HCT116 (cell line): ENCODE results near the gene COX5B. TPM values are rescaled to one million over a fixed set of nuclear protein-coding genes. Genes with fewer than 3 reads are reported as not detected.

Experiments used
- ATAC-seq: fragments of 200-7000 bp; cut with Tn5 transposase; 2 replicates; pipeline ENCODE4 v1.9.1; 2020; ENCODE audit warnings: mild to moderate bottlenecking, moderate library complexity
- BruUV-seq: library from RNA; stranded (reverse); fragments of 400-500 nt; replicated peaks from 2 replicates; lab custom pipeline; 2021; lab: Mats Ljungman, UMichigan
- CTCF ChIA-PET: fragments of 300-600 bp; sonication (Branson Sonifier 250); formaldehyde crosslinking; loops from one replicate; lab custom pipeline; 2021; ENCODE audit warnings: antibody characterized with exemption; lab: Charles Lee
- POLR2A ChIA-PET: fragments of 300-600, 350-600 bp; sonication (Branson Sonifier 250); formaldehyde crosslinking; loops from one replicate; lab custom pipeline; 2021; ENCODE audit warnings: antibody characterized with exemption; lab: Charles Lee
- RAD21 ChIA-PET, 2 experiments: fragments of 300-600 bp; sonication (Branson Sonifier 250); formaldehyde crosslinking; loops; one replicate each; lab custom pipeline; 2023; ENCODE audit warnings: low total read pairs in 2 of 2; ENCODE audit not compliant: uncharacterized antibody in 2 of 2, unreplicated experiment in 2 of 2, low non-redundant PET in 1 of 2; lab: Charles Lee
- DNase-seq: peaks from one replicate; pipeline ENCODE4 v3.0.0-alpha.2; 2010; ENCODE audit warnings: low read depth, low spot score
- H2AFZ ChIP-seq: fragments of 200-600 bp; shearing (Covaris generic), sonication (generic); 2 replicates; pipeline ENCODE4 v1.6.1; 2017; ENCODE audit warnings: low read depth, mixed run types, mixed read lengths, antibody characterized with exemption, low read length; ENCODE audit not compliant: poor library complexity, severe bottlenecking
- H3K27ac ChIP-seq: 2 replicates; pipeline ENCODE4 v1.5.1; 2012; ENCODE audit warnings: low read depth, low read length
- H3K27me3 ChIP-seq: fragments of 200-600 bp; sonication (generic); 2 replicates; pipeline ENCODE4 v1.6.1; 2016; ENCODE audit warnings: mixed run types, low read length, mixed read lengths; ENCODE audit not compliant: insufficient read depth
- H3K36me3 ChIP-seq, 2 experiments: fragments of 200-500 bp in 1 of 2; fragments of 200-600 bp in 1 of 2; sonication (Bioruptor generic) in 1 of 2; sonication (generic) in 1 of 2; 2 replicates each; pipeline versions ENCODE4 v1.5.1 to v1.6.1; 2014 to 2016; ENCODE audit warnings: low read length in 2 of 2, inconsistent platforms in 1 of 2, mixed read lengths in 1 of 2, mixed run types in 1 of 2; ENCODE audit not compliant: insufficient read depth in 2 of 2, control insufficient read depth in 1 of 2
- H3K4me1 ChIP-seq, 2 experiments: fragments of 200-600 bp in 1 of 2; sonication (generic) in 1 of 2; 2 replicates each; pipeline versions ENCODE4 v1.5.1 to v1.6.1; 2012 to 2017; ENCODE audit warnings: low read length in 2 of 2, inconsistent platforms in 1 of 2, mild to moderate bottlenecking in 1 of 2, mixed read lengths in 1 of 2, mixed run types in 1 of 2, moderate library complexity in 1 of 2; ENCODE audit not compliant: insufficient read depth in 2 of 2, control insufficient read depth in 1 of 2
- H3K4me2 ChIP-seq: fragments of 200-600 bp; sonication (generic); 2 replicates; pipeline ENCODE4 v1.6.1; 2017; ENCODE audit warnings: mixed run types, low read length, mixed read lengths
- H3K4me3 ChIP-seq, 2 experiments: fragments of 200-600 bp in 1 of 2; sonication (generic) in 1 of 2; replicated peaks in 1 of 2; 2 replicates each; pipeline ENCODE4 v1.5.1; 2011 to 2016; ENCODE audit warnings: low read length in 2 of 2, control low read depth in 1 of 2, low read depth in 1 of 2, mild to moderate bottlenecking in 1 of 2, mixed read lengths in 1 of 2, mixed run types in 1 of 2
- H3K79me2 ChIP-seq: fragments of 200-600 bp; sonication (generic); 2 replicates; pipeline ENCODE4 v1.6.1; 2017; ENCODE audit warnings: mild to moderate bottlenecking, mixed run types, low read length, moderate library complexity, mixed read lengths; ENCODE audit not compliant: insufficient read depth
- H3K9ac ChIP-seq: fragments of 200-600 bp; sonication (generic); 2 replicates; pipeline ENCODE4 v1.6.1; 2016; ENCODE audit warnings: low read length, mixed read lengths
- H3K9me2 ChIP-seq: fragments of 200-600 bp; sonication (generic), shearing (Covaris generic); 2 replicates; pipeline ENCODE4 v1.6.1; 2017; ENCODE audit warnings: mixed run types, mild to moderate bottlenecking, moderate library complexity; ENCODE audit not compliant: insufficient read depth
- H3K9me3 ChIP-seq, 2 experiments: fragments of 200-500 bp in 1 of 2; fragments of 200-600 bp in 1 of 2; sonication (Bioruptor generic) in 1 of 2; sonication (generic) in 1 of 2; 2 replicates each; pipeline ENCODE4 v1.6.1; 2014 to 2017; ENCODE audit warnings: low read length in 2 of 2, mixed read lengths in 2 of 2, inconsistent platforms in 1 of 2, low read depth in 1 of 2, mild to moderate bottlenecking in 1 of 2, mixed run types in 1 of 2, moderate library complexity in 1 of 2; ENCODE audit not compliant: control insufficient read depth in 1 of 2, insufficient read depth in 1 of 2
- H4K20me1 ChIP-seq: fragments of 200-600 bp; sonication (generic), shearing (Covaris generic); 2 replicates; pipeline ENCODE4 v1.6.1; 2017; ENCODE audit warnings: mixed run types, mild to moderate bottlenecking, moderate library complexity; ENCODE audit not compliant: insufficient read depth
- CBX3 ChIP-seq: IDR thresholded peaks from 2 replicates; pipeline ENCODE4 v1.6.1; 2012; ENCODE audit warnings: low read depth
- ELF1 ChIP-seq: IDR thresholded peaks from 2 replicates; pipeline ENCODE4 v1.6.1; 2012; ENCODE audit warnings: low read depth, borderline replicate concordance
- EZH2phosphoT487 ChIP-seq: fragments of 200-600 bp; IDR thresholded peaks from 2 replicates; pipeline ENCODE4 v1.6.1; 2018; ENCODE audit warnings: antibody characterized with exemption, borderline replicate concordance
- FOSL1 ChIP-seq: IDR thresholded peaks from 2 replicates; pipeline ENCODE4 v1.6.1; 2012; ENCODE audit warnings: low read depth
- POLR2A ChIP-seq: IDR thresholded peaks from 2 replicates; pipeline ENCODE4 v1.7.0; 2011; ENCODE audit warnings: borderline replicate concordance; ENCODE audit not compliant: insufficient read depth, insufficient read length; ENCODE audit errors: extremely low read depth
- POLR2AphosphoS5 ChIP-seq: IDR thresholded peaks from 2 replicates; pipeline ENCODE4 v1.6.1; 2011; ENCODE audit warnings: mild to moderate bottlenecking, low read depth, low read length, moderate library complexity
- RAD21 ChIP-seq: IDR thresholded peaks from 2 replicates; pipeline ENCODE4 v1.6.1; 2012; ENCODE audit warnings: low read depth, mild to moderate bottlenecking
- SP1 ChIP-seq: IDR thresholded peaks from 2 replicates; pipeline ENCODE4 v1.6.1; 2012; ENCODE audit warnings: low read depth
- SRF ChIP-seq: IDR thresholded peaks from 2 replicates; pipeline ENCODE4 v1.6.1; 2012; ENCODE audit warnings: low read depth
- TCF7L2 ChIP-seq: IDR thresholded peaks from 2 replicates; pipeline ENCODE4 v1.7.0; 2011; ENCODE audit warnings: borderline replicate concordance, inconsistent platforms; ENCODE audit not compliant: insufficient read depth, insufficient read length; ENCODE audit errors: extremely low read depth
- ZNF274 ChIP-seq: fragments of 200-500 bp; sonication (Bioruptor generic); IDR thresholded peaks from 2 replicates; pipeline ENCODE4 v1.6.1; 2014; ENCODE audit warnings: mild to moderate bottlenecking, low read depth, low read length, inconsistent platforms
- intact Hi-C: fragments of 100-400 bp; cut with micrococcal nuclease; formaldehyde crosslinking; loops from 2 replicates; pipeline ENCODE4 v1.10.0; 2022
- total RNA-seq: library from RNA; stranded (reverse); gene quantifications from one replicate; pipeline ENCODE4 v1.2.1, GENCODE V29; 2021; ENCODE audit not compliant: unreplicated experiment
- TF ChIP-seq, protein P1 (sequence below): IDR thresholded peaks from 2 replicates; pipeline ENCODE4 v1.6.1; 2012; ENCODE audit warnings: low read depth

Gene COX5B
- total RNA-seq, 1 experiment from 2014 or later, result 283 TPM

DNA sequence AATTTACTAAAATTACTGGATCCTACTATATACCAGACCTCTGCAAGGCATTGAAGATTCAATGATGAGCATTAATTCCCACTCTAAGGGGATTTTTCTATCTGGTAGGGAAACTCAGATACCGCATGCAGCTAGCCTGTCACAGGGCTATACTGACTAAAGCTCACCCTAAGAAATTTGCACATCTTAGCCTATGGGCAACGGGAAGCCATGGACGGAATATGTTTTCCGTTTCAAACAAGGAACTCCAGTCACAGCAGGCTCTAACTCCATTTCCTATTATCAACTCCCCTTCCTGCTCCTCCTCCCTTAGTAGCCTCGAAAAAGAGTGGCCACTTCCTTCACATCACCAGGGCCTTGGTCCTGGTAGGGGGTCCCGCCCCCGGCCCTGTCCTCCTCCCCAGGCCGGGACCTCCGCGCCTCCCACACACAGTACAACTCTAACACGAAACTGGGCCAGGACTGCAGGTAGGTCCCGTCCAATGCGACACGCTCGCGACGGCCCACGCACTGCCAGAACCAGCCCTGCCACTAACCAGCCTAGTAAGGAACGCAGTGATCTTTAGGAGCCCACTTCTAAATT, 659 bp upstream of the COX5B start:
- H3K4me3 ChIP-seq, result peak overlapping the region; percentile 97 to 98
- peaks cover 20% of the 10 kb centered on the region for H3K79me2 ChIP-seq
- H3K27ac ChIP-seq, result peak overlapping the region; percentile 88
- no peak for TF ChIP-seq EZH2phosphoT487
- no peak for TF ChIP-seq SRF
- TF ChIP-seq FOSL1, result no peak
- no peak for TF ChIP-seq RAD21
- no peak for TF ChIP-seq ELF1
- no peak for TF ChIP-seq ZNF274
- TF ChIP-seq SP1, result no peak
- no peak for TF ChIP-seq POLR2A
- no peak for TF ChIP-seq TCF7L2
- TF ChIP-seq, protein P1, sequence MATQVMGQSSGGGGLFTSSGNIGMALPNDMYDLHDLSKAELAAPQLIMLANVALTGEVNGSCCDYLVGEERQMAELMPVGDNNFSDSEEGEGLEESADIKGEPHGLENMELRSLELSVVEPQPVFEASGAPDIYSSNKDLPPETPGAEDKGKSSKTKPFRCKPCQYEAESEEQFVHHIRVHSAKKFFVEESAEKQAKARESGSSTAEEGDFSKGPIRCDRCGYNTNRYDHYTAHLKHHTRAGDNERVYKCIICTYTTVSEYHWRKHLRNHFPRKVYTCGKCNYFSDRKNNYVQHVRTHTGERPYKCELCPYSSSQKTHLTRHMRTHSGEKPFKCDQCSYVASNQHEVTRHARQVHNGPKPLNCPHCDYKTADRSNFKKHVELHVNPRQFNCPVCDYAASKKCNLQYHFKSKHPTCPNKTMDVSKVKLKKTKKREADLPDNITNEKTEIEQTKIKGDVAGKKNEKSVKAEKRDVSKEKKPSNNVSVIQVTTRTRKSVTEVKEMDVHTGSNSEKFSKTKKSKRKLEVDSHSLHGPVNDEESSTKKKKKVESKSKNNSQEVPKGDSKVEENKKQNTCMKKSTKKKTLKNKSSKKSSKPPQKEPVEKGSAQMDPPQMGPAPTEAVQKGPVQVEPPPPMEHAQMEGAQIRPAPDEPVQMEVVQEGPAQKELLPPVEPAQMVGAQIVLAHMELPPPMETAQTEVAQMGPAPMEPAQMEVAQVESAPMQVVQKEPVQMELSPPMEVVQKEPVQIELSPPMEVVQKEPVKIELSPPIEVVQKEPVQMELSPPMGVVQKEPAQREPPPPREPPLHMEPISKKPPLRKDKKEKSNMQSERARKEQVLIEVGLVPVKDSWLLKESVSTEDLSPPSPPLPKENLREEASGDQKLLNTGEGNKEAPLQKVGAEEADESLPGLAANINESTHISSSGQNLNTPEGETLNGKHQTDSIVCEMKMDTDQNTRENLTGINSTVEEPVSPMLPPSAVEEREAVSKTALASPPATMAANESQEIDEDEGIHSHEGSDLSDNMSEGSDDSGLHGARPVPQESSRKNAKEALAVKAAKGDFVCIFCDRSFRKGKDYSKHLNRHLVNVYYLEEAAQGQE, result no peak
- TF ChIP-seq POLR2AphosphoS5, result no peak
- no peak for TF ChIP-seq CBX3
- RAD21 ChIA-PET, result no interaction called here
- peak; percentile 51 for ATAC-seq
- H3K36me3 ChIP-seq, result peaks cover 22 to 25% of the 10 kb centered on the region in 2 experiments; a peak in 3 of 4 replicates
- H3K9ac ChIP-seq, result peak overlapping the region; percentile 98
- DNase-seq, result no peak
- peaks cover 8 to 17% of the 10 kb centered on the region in 2 experiments for H3K4me1 ChIP-seq
- no peaks in the 10 kb centered on the region for H3K9me2 ChIP-seq
- CTCF ChIA-PET, result interaction anchor here (1.0 to 1.7 kb wide), 3 partner anchors 10 to 55 kb away, joined by 3 to 12 read pairs (median 12); partner anchors contain the start of gene ACTR1B
- no peak overlapping the region for H2AFZ ChIP-seq
- no peaks in the 10 kb centered on the region for H3K27me3 ChIP-seq
- POLR2A ChIA-PET, result interaction anchor here (0.8 to 1.4 kb wide), 4 partner anchors 12 to 448 kb away, joined by 3 to 22 read pairs (median 7); partner anchors contain the start of gene ACTR1B
- intact Hi-C loops, result no loop called here
- peak overlapping the region; percentile 89 for H3K4me2 ChIP-seq
- no peaks in the 10 kb centered on the region for H3K9me3 ChIP-seq
- no peaks in the 10 kb centered on the region for H4K20me1 ChIP-seq
- TSS peak; percentile 95 for BruUV-seq
